T47D (cell line): ENCODE measurements around the gene TMEM91.
A peak's percentile ranks its signal among the peaks of the same experiment; 100 is the strongest.
"Not testable (repeated sequence)": the region's sequence is repeated elsewhere in the genome, so short reads cannot be mapped to it uniquely, and the experiment has no call there.

Experiments
- DNase-seq, 2 experiments: peaks; one replicate each; pipeline versions ENCODE4 v3.0.0 to v3.0.0-alpha.2; 2011 to 2012; ENCODE audit warnings: low read depth in 1 of 2, low spot score in 1 of 2
- JUND ChIP-seq: IDR thresholded peaks from 2 replicates; pipeline ENCODE4 v1.6.1; 2012; ENCODE audit warnings: low read depth
- in situ Hi-C: cut with HindIII; loops from 2 replicates; pipeline ENCODE4 v1.10.0; 2016; ENCODE audit warnings: low sequenced_read_pairs, low pct_unique_long_range_greater_than_20kb

Gene TMEM91

GRCh38 chr19:41356984-41357739 lies 19.2 kb upstream of the TMEM91 start:
- in situ Hi-C loops = no loop called here
- TF ChIP-seq JUND = no peak
- no peak for DNase-seq

- in situ Hi-C loops = no loop called here
- TF ChIP-seq JUND = no peak
- DNase-seq = no peak
Measured at GRCh38 chr19:41357746-41358145, 18.6 kb upstream of the TMEM91 start.

GRCh38 chr19:41359741-41360140 lies 16.6 kb upstream of the TMEM91 start:
- no peak for TF ChIP-seq JUND
- no peak for DNase-seq
- in situ Hi-C loops = no loop called here

GRCh38 chr19:41362143-41362847 lies 14.0 kb upstream of the TMEM91 start:
- in situ Hi-C loops = no loop called here
- peak in 1 of 2 experiments; percentile 57 for DNase-seq
- TF ChIP-seq JUND = no peak

DNA sequence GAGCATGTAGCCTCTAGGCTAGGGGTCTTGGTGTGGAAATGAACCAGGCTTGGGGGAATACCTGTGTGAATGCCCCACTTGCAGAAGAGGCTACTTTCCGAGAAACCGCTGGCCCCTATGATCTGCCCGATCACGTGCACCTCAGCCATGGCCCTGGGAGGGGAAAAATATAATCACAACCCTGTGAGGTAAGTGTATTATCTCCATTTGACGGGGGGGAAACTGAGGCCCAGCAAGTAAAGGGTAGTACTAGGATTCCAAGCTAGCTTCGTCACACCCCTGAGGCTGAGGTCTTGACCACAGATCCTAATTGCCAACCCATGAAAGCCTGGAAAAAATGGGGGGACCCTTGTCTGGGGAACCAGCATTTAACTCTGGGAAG lies 13.0 kb upstream of the TMEM91 start:
- in situ Hi-C loops = no loop called here
- TF ChIP-seq JUND = no peak
- DNase-seq = no peak

- in situ Hi-C loops = no loop called here
- no peak for TF ChIP-seq JUND
- DNase-seq = peak; percentile 90 to 97
Measured at GRCh38 chr19:41363753-41364523, 12.4 kb upstream of the TMEM91 start, which contains the start of gene B9D2. Gene B9D2, minus strand, starts transcription at chr19:41364149. Its CDS starts 630 bp downstream, at chr19:41363519.

GRCh38 chr19:41364524-41365391 lies 11.6 kb upstream of the TMEM91 start:
- TF ChIP-seq JUND = no peak
- in situ Hi-C loops = no loop called here
- DNase-seq = no peak

DNA sequence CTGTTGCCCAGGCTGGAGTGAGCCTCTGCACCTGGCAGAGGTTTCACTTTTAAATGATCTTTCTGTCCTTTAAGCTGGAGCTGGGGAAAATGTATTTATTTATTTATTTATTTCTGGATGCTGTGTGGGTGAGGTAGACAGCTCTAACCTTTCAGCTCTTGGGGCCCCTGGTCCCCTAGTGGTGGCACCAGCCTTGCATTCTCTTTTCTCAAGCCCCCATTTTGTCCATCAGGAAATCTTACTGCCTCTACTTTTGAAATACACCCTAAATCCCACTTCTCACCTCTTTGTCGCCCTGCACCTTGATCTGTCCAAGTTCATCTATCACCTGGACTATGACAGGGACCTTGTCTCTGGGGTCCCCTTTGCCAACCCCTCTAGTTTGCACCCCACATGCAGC lies 10.2 kb upstream of the TMEM91 start:
- TF ChIP-seq JUND = no peak
- in situ Hi-C loops = no loop called here
- DNase-seq = no peak

DNA sequence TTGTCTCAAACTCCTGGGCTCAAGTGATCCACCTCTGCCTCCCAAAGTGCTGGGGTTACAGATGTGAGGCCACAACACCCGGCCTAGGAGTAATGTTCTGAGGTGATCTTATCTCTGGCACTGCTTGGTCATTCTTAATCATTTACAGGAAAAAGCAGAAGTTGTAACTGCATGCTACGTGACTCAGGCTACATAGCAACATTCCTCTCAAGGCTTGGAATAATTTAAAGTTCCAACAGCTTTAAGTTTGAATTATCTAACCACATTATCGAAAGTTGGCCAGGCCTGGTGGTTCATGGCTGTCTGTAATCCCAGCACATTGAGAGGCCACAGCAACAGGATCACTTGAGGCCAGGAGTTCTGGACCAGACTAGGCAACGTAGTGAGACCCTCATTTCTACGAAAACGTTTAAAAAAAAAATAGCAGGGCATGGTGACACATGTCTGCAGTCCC lies 8.5 kb upstream of the TMEM91 start:
- in situ Hi-C loops = no loop called here
- no peak for TF ChIP-seq JUND
- no peak for DNase-seq

GRCh38 chr19:41369769-41370168 lies 6.6 kb upstream of the TMEM91 start:
- TF ChIP-seq JUND = no peak
- no peak for DNase-seq
- in situ Hi-C loops = no loop called here

GRCh38 chr19:41371119-41371518 lies 5.2 kb upstream of the TMEM91 start:
- DNase-seq, in situ Hi-C loops: not testable (repeated sequence)

DNA sequence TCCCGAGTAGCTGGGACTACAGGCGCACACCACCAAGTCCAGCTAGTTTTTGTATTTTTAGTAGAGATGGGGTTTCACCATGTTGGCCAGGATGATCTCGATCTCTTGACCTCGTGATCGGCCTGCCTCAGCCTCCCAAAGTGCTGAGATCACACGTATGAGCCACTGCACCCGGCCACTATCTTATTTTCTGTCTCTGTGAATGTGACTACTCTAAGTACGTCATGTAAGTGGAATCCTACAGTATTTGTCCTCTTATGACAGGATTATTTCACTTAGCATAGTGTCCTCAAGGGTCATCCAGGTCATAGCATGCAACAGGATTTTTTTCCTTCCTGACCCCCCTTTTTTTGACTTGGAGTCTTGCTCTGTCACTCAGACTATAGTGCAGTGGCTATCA lies 4.8 kb upstream of the TMEM91 start:
- in situ Hi-C loops = no loop called here
- TF ChIP-seq JUND = no peak
- DNase-seq = no peak
